HK-2 (cell line): Measurements from ENCODE around the gene KRT81.

ENCODE experiments used
- DNase-seq: peaks from one replicate; pipeline ENCODE4 v3.0.0-alpha.2; 2018; ENCODE audit not compliant: unreplicated experiment

The KRT81 gene

DNA sequence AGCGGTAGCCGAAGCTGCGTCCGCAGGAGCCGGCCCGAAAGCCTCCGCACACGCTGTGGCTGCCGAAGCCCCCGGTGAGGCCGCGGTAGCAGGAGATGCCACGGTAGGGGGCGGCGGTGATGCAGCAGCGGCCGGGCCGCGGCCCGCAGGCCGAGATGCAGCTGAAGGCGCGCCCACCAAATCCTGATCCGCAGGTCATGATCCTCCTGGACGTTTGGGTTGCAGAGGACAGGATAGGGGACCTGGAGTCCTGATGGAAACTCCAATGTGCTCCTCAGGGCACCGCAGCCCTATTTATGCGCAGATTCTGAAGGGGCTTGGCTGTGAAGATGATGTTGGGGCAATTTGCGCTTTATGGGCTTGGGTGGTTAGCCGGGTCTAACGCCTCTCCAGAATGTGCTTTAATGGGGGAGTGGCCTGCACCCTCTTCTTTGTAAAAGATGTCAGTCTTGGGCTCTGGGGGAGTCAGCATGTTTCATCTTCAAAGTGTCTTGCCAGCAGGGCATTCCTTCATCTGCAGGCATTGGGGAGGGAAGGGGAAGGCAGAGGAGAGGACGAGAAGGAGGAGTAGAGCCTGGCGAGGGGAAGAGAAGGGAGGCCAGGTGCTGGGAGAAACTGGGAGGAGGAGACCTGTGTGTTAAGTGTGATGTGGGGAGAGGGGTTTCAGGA, at the start of gene KRT81:
TSS of gene KRT81 (minus strand) at position 268 of the 669 bp plus-strand sequence. CDS start at position 199, 69 bp downstream.
- no peak for DNase-seq

DNA sequence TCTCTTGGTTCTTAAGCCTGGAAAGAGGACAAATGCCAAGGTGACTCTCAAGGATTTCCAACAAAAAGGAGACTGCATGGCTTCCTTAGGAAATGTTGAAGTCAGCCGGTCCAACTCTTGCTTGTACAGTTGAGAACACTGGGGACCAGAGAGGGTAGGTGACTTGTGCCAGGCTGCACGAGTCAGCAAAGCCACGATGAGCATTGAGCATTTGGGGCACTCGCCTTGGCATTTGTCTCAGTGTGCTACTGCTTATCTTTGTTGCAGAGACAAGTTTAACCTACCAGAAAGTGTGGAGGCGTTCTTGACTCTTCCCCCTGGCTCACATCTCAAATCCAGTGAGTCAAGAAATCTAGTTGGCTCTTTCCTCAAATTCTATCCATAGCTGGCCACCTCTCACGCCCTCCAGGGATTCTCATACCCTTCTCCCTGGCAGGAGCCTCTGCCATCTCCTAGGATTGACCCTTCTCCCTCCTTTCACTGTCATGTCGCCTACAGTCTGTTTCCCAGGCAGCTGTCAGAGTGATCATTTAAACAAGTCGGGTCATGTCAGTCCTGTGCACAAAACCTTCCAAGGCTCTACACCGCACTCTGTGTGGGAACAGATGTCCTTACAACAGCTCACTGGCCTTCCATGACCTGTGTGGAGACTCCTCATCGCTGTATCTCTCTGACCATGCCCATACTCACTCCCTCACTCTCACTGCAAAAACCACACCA, 47.1 kb upstream of the KRT81 start:
- DNase-seq = no peak

DNA sequence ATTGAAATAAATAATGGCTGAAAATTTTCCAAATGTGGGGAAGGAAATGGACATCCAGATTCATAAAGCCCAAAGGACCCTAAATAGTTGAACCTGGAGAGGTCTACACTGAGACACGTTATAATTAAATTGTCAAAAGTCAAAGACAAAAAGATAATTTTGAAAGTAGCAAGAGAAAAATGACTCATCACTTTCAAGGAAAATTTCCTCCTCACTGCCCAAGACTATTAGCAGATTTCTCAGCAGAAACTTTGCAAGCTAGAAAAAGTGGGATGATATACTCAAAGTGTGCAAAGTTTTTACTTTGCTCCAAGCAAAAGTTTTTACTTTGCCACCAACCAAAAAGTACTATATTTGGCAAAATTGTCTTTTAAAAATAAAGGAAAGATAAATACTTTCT, 45.7 kb upstream of the KRT81 start:
- DNase-seq = no peak

DNA sequence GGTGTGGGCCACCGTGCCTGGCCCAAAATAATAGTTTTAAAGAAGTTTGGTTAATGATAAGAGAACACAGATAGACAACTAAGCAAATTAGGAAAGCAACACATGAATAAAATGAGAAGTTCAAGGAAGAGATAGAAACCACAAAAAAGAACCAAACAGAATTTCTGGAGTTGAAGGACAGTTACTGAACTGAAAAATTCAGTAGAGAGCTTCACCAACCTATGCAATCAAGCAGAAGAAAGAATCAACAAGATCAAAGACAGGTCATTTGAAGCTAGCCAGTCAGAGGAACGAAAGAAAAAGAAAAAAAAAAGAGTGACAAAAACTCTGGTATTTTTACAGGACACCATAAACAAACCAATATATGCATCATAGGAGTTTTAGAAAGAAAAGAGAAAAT, 45.3 kb upstream of the KRT81 start:
- DNase-seq = no peak

DNA sequence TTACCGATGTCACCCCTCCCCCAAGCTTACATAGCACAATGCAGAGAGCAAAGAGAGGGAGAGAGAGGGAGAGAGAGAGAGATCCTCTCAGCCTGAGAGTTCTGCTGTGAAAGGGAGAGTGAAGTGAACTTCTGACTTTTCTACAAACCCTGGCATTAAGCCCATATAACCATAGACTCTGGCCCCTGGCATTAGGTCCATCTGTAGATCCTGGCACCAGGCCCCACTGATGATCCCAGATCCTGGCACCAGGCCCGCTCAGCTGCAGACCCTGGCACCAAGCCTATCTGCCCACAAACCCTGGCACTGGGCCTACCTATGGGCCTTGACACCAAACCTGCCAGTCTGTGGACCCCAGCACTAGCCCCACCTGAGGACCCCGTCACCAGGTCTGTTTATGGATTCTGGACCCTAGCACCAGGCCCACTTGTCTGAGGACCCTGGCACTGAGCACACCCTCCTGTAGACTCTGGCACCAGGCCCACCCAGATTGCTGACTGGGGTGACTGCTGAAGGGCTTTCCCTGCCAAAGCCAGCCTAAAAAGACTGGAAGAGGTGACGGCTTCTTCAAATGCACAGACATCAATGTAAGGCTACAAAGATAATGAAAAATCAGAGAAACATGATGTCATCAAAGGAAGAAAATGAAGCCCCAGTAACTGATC, 44.4 kb upstream of the KRT81 start:
- DNase-seq = no peak

DNA sequence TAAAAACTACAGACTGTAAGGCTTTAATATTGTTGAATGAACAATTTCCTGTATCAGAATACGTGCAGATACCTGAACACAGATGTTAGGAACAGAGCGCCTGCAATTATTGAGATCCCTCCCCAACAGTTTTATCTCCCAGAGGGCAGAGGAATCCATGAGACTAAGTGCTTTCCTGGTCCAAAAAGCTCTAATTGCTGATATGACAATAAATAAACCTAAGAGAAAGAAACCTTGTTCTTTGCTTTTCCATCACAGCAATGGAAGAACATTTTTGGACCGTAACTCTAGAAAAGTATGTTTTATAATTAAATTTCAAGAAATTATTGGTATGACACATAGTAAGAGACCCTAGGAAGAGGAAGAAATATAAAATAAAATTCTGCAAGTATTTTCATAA, 42.9 kb upstream of the KRT81 start:
- no peak for DNase-seq

DNA sequence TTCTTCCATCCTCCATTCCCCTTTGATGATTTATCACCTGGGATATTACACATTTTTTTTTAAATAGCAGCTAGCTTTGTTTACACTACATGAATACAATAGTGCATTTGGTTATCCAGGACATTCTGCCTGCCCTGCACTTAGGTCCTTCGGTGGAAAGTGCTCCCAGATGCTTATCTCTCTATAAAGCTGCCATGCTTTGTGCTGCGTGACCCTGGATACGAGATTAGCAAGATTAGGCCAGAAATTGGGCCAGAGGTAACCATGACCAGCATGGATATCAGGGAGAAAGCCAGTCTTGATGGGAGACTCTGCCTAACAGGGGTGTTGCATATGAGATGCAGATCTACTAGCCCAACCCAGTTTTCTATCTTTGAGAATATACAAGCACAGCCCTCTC, 42.0 kb upstream of the KRT81 start:
- DNase-seq = no peak

DNA sequence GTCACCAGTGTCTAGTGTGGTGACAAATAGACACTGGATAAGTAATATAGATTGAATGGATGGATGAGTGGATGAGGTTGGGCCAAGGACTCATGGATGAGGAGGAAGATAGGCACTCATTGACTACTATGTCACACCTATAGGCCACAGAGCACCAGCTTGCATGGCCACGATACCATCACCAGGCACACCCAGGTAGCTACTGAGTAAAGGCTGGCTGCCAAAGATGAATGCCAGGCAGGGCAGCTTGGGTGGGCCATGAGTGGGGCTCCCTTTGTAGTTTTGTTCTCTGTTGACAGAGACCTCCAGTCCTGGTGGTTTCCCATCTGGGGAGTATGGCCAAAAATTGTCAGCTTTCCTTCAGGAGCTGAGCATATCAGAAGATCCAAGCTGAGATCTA, 41.0 kb upstream of the KRT81 start:
- DNase-seq = no peak

DNA sequence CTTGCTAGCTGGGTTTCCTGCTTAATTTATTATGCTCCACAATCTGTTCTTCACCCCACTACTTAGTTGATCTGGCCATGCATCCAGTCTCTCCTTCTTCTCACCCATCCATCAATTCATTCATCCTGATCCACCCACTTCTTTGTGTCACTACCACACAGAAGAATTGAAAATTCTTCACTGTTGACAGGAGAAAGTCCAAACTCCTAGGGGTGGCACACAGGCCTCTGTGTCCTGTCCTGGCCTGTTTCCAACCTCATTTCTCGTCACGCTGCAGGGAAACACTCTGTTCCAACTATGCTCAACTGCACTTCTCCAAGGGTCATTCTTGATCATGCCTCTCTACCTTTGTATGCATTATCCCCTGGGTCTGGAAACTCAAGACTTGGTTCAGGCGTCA, 40.5 kb upstream of the KRT81 start:
- no peak for DNase-seq

DNA sequence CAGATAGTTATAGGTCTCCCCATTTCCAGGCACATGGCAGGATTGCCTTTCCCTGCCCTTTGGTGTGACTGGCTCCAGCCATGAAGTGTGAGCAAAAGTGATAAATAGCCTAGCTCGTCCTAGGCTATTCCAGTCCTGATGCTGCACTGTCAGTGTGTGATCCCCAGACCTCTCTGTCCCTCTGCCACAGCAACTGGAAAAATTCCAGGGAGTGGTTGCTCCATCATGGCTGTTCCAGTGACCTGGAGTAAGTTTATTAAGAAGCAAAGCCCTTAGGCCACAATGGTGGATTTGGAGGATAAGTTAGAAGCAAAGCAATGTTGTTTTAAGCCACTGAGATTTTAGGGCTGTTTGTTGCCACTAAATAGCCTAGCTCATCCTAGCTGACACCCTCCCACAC, 39.7 kb upstream of the KRT81 start:
- DNase-seq = no peak

DNA sequence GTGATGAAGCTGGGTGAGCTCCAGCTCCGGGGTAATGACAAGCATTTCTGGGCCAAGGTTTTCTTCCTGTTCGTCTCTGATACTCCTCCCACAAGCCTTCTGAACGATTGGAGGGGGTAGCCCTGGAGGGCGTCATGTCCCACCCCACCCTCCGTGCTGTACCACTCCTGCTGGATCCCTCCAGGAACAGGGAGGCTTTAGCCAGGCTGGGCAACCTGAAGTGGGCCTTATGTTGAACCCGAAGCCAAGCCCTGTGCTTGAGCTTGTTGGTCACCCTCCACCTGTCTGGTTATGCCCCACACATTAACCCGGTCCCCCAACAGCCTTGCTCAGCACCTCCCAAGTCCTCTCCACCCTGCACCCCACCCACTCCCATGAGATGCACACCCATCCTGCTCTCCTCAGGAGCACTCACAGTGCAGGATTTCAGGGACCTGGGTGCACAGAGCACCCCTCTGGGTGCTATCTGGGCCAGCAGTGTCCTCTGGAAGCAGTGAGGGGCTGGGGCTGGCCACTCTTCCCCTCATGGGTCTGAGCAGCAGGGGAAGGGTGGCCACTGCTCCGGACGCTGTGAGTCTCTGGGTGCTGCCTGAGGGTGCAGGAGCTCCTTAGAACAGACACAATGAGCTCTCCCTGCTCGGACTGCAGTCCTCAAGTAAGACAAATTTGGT, 36.6 kb upstream of the KRT81 start:
- no peak for DNase-seq

DNA sequence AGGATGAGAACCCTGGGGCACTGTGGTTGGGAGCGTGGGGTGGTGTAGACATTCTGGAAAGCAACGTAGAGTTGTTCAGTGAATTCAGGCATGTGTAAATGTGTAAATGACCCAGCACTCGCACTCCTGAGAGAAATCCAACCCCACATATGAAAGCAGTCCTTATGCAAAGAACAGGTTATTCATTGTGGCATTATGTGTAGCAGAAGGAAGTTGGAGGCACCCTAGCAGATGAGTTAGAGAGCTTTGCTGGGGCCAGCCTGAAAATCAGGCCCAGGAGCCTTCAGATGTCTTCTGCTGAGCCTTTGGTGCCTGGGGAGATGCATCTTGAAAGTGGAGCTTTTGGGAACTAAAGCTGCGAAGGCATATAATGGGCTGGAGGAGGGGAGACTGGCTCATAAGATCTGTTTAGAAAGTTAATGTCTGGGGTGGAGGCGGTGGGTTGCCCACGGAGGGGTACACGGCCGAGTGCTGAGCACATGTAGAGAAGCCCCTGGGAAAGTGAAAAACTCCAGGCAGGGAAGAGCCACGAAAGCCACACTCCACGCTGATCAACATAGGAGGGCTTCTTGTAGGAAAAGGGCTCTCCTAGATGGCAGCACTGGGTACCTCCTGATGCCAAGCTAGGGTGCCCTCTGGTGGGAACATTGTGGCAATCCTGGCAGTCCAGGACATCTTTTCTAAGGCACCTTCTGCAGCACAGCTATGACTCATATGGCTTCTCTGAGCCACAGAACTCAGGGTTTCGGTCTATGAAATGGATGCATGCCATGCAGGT, 35.9 kb upstream of the KRT81 start:
- DNase-seq = peak; percentile 86

DNA sequence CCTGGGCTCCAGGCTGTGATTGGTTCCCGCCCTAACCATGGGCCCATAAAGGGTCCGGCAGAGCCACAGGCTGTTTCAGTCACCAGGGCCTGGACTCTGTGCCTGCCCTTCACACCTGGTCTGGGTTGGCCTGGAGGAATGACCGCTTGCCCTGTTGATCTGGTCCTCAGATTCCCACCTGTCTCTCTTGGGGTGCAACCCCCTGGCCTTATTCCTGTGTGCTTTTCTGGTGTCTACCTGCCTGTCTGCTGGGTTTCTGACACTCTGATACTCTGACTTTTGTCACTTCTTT, 32.8 kb upstream of the KRT81 start:
- DNase-seq = no peak

DNA sequence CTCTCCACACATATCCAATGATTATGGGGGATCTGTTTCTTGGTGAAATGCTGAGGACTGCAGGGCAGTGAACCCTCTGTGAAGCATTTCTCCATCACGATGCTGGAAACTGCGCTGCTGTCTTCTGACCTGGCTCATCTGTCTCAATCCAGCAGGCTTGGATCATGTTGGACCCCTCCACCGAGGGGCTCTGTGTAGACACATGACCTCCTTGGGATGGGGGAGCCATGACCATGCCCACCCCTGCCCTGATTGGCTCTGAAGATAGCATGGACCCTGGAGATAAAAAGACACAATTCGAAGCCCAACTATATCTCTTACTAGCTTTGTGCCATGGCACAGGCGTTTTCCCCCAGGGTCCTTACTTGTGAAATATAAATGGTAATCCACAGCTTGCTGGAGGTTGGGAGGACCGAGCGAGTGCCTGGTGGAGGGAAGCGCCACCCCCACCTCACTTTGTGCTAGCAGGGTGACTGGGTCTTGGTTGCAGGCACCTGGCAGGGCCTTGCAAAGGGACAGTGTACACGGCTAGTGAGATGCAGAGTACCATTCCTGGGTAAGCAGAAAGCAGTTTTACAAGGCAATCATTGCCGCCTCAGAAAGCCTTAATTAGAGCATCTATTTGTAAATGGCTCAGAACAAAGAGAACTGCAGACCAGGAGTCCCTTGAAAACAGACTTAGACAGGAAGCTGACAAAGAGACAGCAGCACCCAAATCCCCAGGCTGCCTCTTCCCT, 32.2 kb upstream of the KRT81 start:
- no peak for DNase-seq

DNA sequence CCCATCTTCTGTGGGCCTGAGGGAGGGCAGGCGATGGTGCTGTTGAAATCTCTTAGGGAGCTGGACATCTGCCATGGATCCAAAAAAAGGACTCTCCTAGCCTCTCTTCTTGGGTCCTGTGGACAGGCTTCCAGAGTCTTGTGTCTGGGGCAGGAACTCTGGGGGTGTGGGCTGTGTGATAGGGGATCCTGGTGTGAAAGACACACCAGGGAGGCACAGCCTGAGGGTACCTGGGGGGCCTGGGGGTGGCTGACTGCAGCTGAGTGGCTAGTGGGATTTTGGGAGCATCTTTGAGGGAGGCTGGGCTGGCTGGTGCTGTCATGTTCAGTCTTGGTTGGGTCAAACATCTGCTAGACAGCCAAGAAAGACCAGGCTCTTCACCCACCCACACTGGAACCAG, 31.7 kb upstream of the KRT81 start:
- no peak for DNase-seq

DNA sequence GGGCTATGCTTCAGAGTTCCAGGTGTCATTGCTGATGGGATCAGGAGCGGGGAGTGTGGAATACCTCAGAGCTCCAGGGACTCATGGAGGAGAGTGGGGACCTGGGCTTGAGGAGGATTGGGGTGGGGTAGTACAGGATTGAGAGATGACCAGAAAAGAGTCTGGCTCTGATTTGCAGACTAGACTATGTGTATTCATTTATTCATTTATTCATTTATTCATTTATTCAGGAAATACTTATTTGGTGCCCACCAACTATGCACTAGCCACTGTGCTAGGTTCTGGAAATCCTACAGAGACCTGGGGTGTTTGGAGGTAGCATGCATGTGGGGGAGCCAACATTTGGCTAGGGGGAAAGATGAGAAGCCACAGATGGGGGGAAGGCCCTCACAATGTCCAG, 30.7 kb upstream of the KRT81 start:
- no peak for DNase-seq

DNA sequence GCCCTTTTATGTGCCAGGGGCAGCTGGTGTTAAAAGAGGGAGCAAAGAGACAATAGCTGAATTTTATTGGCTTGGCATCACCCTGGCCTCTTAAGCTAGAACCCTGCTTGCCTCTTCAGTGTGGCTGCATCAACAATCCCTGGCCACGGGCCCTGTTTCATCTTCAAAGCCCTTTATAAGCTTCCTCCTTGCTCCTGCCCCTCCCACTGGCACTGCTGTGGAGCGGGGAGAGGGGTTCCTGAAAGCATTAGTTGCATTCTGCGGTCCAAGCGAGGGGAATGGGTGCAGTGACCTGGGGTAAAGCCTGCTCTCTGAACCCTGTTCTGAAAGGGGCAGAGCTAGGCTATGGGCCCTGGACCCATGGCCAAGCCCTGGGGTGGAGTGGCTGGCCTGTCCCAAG, 30.1 kb upstream of the KRT81 start:
- no peak for DNase-seq

DNA sequence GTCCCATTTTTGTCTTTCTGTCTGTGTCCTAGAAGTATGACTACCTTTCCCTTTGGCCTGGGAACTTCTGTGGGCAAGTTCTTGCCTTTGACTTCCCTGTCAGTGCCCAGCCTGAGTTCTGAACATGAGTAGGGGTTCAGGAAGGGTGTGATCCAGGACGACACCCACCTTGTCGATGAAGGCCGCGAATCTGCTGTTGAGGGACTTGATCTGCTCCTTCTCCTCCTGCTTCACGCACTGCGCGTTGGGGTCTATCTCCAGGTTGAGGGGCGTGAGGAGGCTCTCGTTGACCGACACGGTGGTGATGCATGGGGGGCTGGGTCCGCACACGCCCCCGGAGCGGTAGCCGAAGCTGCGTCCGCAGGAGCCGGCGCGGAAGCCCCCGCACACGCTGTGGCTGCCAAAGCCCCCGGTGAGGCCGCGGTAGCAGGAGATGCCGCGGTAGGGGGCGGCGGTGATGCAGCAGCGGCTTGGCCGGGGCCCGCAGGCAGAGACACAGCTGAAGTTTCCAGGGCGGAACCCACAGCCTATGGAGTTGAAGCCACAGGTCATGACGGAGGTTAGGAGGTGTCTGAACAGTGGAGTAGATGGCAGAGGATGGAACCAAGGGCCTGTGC, 29.6 kb upstream of the KRT81 start, which contains the start of gene KRT83:
TSS of gene KRT83 (minus strand) at position 615 of the 617 bp plus-strand sequence. CDS start at position 552, 63 bp downstream.
- no peak for DNase-seq

DNA sequence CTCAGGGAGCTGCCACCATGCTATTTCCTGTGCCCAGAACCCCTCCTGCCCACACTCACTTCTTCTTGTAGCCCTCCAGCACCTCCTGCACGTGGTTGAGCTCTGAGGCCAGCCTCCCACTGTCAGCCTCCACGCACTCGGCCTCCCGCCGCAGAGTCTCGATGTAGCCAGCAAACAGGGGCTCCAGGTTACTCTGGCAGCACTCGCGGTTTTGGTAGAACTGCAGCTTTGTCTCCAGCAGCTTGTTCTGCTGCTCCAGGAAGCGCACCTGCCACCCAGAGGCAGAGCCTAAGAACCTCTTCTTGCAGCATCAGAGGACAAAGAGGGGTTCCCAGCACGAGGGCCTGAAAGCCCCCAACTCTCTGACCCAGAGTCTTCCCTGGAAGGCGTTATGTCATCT, 27.8 kb upstream of the KRT81 start:
- DNase-seq = no peak

DNA sequence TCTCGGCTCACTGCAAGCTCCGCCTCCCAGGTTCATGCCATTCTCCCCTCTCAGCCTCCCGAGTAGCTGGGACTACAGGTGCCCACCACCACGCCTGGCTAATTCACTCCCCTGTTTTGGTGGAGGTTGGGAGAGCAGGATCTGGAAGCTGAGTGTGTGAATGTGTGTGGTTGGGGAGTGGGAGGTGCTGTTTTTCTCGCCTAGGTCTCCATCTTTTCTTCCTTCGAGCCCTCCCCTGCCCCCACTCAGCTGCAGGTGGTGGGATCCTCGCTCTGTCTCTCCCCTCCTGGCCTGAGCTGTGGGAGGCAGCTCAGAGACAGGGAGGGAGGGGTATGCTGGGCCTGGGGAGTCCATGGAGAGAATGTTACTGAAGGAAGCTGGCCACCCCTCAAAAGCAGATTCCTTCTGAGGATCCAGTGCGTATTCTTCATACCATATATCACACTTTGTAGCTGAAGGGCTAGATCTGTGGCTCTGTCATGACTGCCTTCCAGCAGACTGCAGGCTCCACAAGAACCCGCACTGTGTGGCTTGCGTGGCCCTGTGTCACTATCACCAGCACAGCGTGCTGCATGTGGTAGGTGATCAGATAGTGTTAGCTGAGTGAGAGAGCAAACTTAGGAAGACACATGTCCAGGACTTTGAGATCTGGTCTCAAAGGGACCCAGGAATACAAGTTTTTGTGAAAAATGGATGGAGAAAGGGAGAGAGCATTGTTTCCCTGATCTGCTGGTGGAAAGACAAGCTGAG, 27.1 kb upstream of the KRT81 start:
- DNase-seq = no peak
